Activated CD4-positive, alpha-beta memory T cell treated with anti-CD3 and anti-CD28 coated beads, Interleukin-2, amount 10 ng/mL, durations not matched to agents 7 days and 5 days (primary cell): ENCODE data around the gene HOPX. TPM values are rescaled to one million over a fixed set of nuclear protein-coding genes. Genes with fewer than 3 reads are reported as not detected.
"Not testable (repeated sequence)": the region's sequence is repeated elsewhere in the genome, so short reads cannot be mapped to it uniquely, and the experiment has no call there.

Experiments
- CTCF ChIA-PET: fragments of 350-600 bp; sonication (Branson Sonifier 250); formaldehyde crosslinking; loops from one replicate; lab custom pipeline; 2021; ENCODE audit warnings: antibody characterized with exemption, inconsistent platforms; lab: Charles Lee
- POLR2A ChIA-PET: fragments of 350-600 bp; sonication (Branson Sonifier 250); formaldehyde crosslinking; loops from one replicate; lab custom pipeline; 2021; ENCODE audit warnings: antibody characterized with exemption; lab: Charles Lee
- DNase-seq: peaks from one replicate; pipeline ENCODE4 v3.0.0-alpha.2; 2020
- H3K27ac Mint-ChIP-seq: one replicate; pipeline ENCODE4 v1.8.0; 2021; ENCODE audit warnings: mild to moderate bottlenecking, mixed read lengths
- H3K27me3 Mint-ChIP-seq: one replicate; pipeline ENCODE4 v1.8.0; 2021; ENCODE audit warnings: mixed read lengths
- H3K36me3 Mint-ChIP-seq: one replicate; pipeline ENCODE4 v1.8.0; 2021; ENCODE audit warnings: low read depth, mixed read lengths
- H3K4me1 Mint-ChIP-seq: one replicate; pipeline ENCODE4 v1.8.0; 2021; ENCODE audit warnings: mixed read lengths
- H3K4me3 Mint-ChIP-seq: one replicate; pipeline ENCODE4 v1.8.0; 2021; ENCODE audit warnings: mild to moderate bottlenecking, mixed read lengths
- H3K9me3 Mint-ChIP-seq: one replicate; pipeline ENCODE4 v1.8.0; 2021; ENCODE audit warnings: mixed read lengths
- total RNA-seq, 2 experiments: library from RNA; stranded (reverse); gene quantifications; one replicate each; pipeline ENCODE4 v1.2.3, GENCODE V29; 2021

HOPX gene
- total RNA-seq, 2 experiments from 2014 or later = 206 to 215 TPM

- Mint-ChIP-seq H3K36me3 (no peaks in the 10 kb centered on the region), H3K27me3 (peaks cover 10% of the 10 kb centered on the region), H3K4me3 (no peak overlapping the region), H3K9me3 (no peaks in the 10 kb centered on the region), H3K27ac (no peak overlapping the region), H3K4me1 (peaks cover 7% of the 10 kb centered on the region)
- ChIA-PET POLR2A (no interaction called here), CTCF (interaction anchor here (0.6 to 0.7 kb wide), 2 partner anchors 27 to 247 kb away, joined by 3 to 4 read pairs; no protein-coding TSS in a partner anchor)
- DNase-seq = no peak
These were observed 20.0 kb upstream of the HOPX start for GRCh38 chr4:56701161-56701480.

- Mint-ChIP-seq H3K27ac (no peak overlapping the region), H3K9me3 (no peaks in the 10 kb centered on the region), H3K4me3 (no peak overlapping the region), H3K4me1 (peaks cover 15% of the 10 kb centered on the region), H3K36me3 (no peaks in the 10 kb centered on the region), H3K27me3 (peaks cover 9% of the 10 kb centered on the region)
- no peak for DNase-seq
- CTCF ChIA-PET = no interaction called here
- POLR2A ChIA-PET = no interaction called here
These were observed 18.5 kb upstream of the HOPX start for GRCh38 chr4:56699537-56700105.

- H3K4me3 Mint-ChIP-seq = no peak overlapping the region
- POLR2A ChIA-PET = no interaction called here
- H3K4me1 Mint-ChIP-seq = peaks cover 15% of the 10 kb centered on the region
- H3K27me3 Mint-ChIP-seq = peaks cover 13% of the 10 kb centered on the region
- no peak overlapping the region for H3K27ac Mint-ChIP-seq
- H3K36me3 Mint-ChIP-seq = no peaks in the 10 kb centered on the region
- no peaks in the 10 kb centered on the region for H3K9me3 Mint-ChIP-seq
- no peak for DNase-seq
- CTCF ChIA-PET = no interaction called here
These were observed 17.2 kb upstream of the HOPX start for GRCh38 chr4:56698329-56698728.

- Mint-ChIP-seq H3K27me3 (peaks cover 15% of the 10 kb centered on the region), H3K4me1 (peaks cover 15% of the 10 kb centered on the region), H3K4me3 (no peak overlapping the region), H3K9me3 (no peaks in the 10 kb centered on the region), H3K27ac (no peak overlapping the region), H3K36me3 (no peaks in the 10 kb centered on the region)
- ChIA-PET CTCF (interaction anchor here (1.6 kb wide), 1 partner anchor 141 kb away, joined by 3 read pairs; no protein-coding TSS in a partner anchor), POLR2A (no interaction called here)
- no peak for DNase-seq
These were observed 15.0 kb upstream of the HOPX start for GRCh38 chr4:56696056-56696455.

GRCh38 chr4:56693476-56693875, 12.4 kb upstream of the HOPX start:
- not testable (repeated sequence) for DNase-seq

GRCh38 chr4:56692576-56692975, 11.5 kb upstream of the HOPX start:
- DNase-seq = no peak
- CTCF ChIA-PET = no interaction called here
- H3K4me3 Mint-ChIP-seq = no peak overlapping the region
- H3K4me1 Mint-ChIP-seq = peaks cover 15% of the 10 kb centered on the region
- peaks cover 18% of the 10 kb centered on the region for H3K27me3 Mint-ChIP-seq
- H3K36me3 Mint-ChIP-seq = no peaks in the 10 kb centered on the region
- no peaks in the 10 kb centered on the region for H3K9me3 Mint-ChIP-seq
- POLR2A ChIA-PET = no interaction called here
- H3K27ac Mint-ChIP-seq = no peak overlapping the region

More at GRCh38 chr4:56693476-56693875, 12.4 kb upstream of the HOPX start:
- H3K4me3 Mint-ChIP-seq, POLR2A ChIA-PET, CTCF ChIA-PET, H3K36me3 Mint-ChIP-seq, H3K27ac Mint-ChIP-seq, H3K9me3 Mint-ChIP-seq: not testable (repeated sequence)
- Mint-ChIP-seq H3K27me3 (peaks cover 18% of the 10 kb centered on the region), H3K4me1 (peaks cover 15% of the 10 kb centered on the region)

- no peak overlapping the region for H3K27ac Mint-ChIP-seq
- no peak overlapping the region for H3K4me3 Mint-ChIP-seq
- ChIA-PET CTCF (no interaction called here), POLR2A (no interaction called here)
- H3K27me3 Mint-ChIP-seq = peaks cover 18% of the 10 kb centered on the region
- DNase-seq = no peak
- H3K4me1 Mint-ChIP-seq = peaks cover 11% of the 10 kb centered on the region
- H3K9me3 Mint-ChIP-seq = no peaks in the 10 kb centered on the region
- H3K36me3 Mint-ChIP-seq = no peaks in the 10 kb centered on the region
These were observed 10.3 kb upstream of the HOPX start for GRCh38 chr4:56691425-56691824.

- no peak for DNase-seq
- no peaks in the 10 kb centered on the region for H3K9me3 Mint-ChIP-seq
- no peak overlapping the region for H3K4me3 Mint-ChIP-seq
- CTCF ChIA-PET = no interaction called here
- no peaks in the 10 kb centered on the region for H3K36me3 Mint-ChIP-seq
- peaks cover 18% of the 10 kb centered on the region for H3K27me3 Mint-ChIP-seq
- peaks cover 3% of the 10 kb centered on the region for H3K4me1 Mint-ChIP-seq
- H3K27ac Mint-ChIP-seq = no peak overlapping the region
- POLR2A ChIA-PET = no interaction called here
These were observed 9.3 kb upstream of the HOPX start for GRCh38 chr4:56690393-56690792.

- CTCF ChIA-PET = no interaction called here
- no peak overlapping the region for H3K27ac Mint-ChIP-seq
- POLR2A ChIA-PET = no interaction called here
- peaks cover 24% of the 10 kb centered on the region for H3K27me3 Mint-ChIP-seq
- H3K4me3 Mint-ChIP-seq = no peak overlapping the region
- no peaks in the 10 kb centered on the region for H3K4me1 Mint-ChIP-seq
- no peaks in the 10 kb centered on the region for H3K36me3 Mint-ChIP-seq
- no peaks in the 10 kb centered on the region for H3K9me3 Mint-ChIP-seq
- DNase-seq = no peak
These were observed 8.3 kb upstream of the HOPX start for GRCh38 chr4:56689201-56689969.

- no peaks in the 10 kb centered on the region for H3K36me3 Mint-ChIP-seq
- POLR2A ChIA-PET = no interaction called here
- CTCF ChIA-PET = no interaction called here
These were observed 7.1 kb upstream of the HOPX start for GRCh38 chr4:56688094-56688647.

GRCh38 chr4:56686537-56687231, 5.6 kb upstream of the HOPX start:
- CTCF ChIA-PET = interaction anchor here (1.2 kb wide), 1 partner anchor 150 kb away, joined by 3 read pairs; no protein-coding TSS in a partner anchor

More at GRCh38 chr4:56688094-56688647, 7.1 kb upstream of the HOPX start:
- H3K4me3 Mint-ChIP-seq = no peak overlapping the region
- H3K9me3 Mint-ChIP-seq = no peaks in the 10 kb centered on the region
- H3K4me1 Mint-ChIP-seq = no peaks in the 10 kb centered on the region
- peaks cover 34% of the 10 kb centered on the region for H3K27me3 Mint-ChIP-seq
- no peak for DNase-seq
- H3K27ac Mint-ChIP-seq = no peak overlapping the region

GRCh38 chr4:56684320-56685050, 3.4 kb upstream of the HOPX start:
- Mint-ChIP-seq H3K36me3 (no peaks in the 10 kb centered on the region), H3K27ac (no peak overlapping the region), H3K4me1 (peaks cover 18% of the 10 kb centered on the region), H3K4me3 (no peak overlapping the region), H3K27me3 (peaks cover 44% of the 10 kb centered on the region), H3K9me3 (no peaks in the 10 kb centered on the region)
- ChIA-PET POLR2A (no interaction called here), CTCF (no interaction called here)
- no peak for DNase-seq

More at GRCh38 chr4:56686537-56687231, 5.6 kb upstream of the HOPX start:
- DNase-seq = no peak
- H3K27me3 Mint-ChIP-seq = peaks cover 41% of the 10 kb centered on the region
- no peak overlapping the region for H3K4me3 Mint-ChIP-seq
- no peaks in the 10 kb centered on the region for H3K36me3 Mint-ChIP-seq
- H3K9me3 Mint-ChIP-seq = no peaks in the 10 kb centered on the region
- H3K27ac Mint-ChIP-seq = no peak overlapping the region
- POLR2A ChIA-PET = no interaction called here
- H3K4me1 Mint-ChIP-seq = peaks cover 4% of the 10 kb centered on the region
